MV-4-11 (cell line): Measurements from ENCODE around the gene TECR.
"Not testable (repeated sequence)": the region's sequence is repeated elsewhere in the genome, so short reads cannot be mapped to it uniquely, and the experiment has no call there.

Experiments
- DNase-seq: peaks from one replicate; lab custom pipeline; 2025; lab: John Stamatoyannopoulos, UW

The TECR gene

GRCh38 chr19:14536926-14537692 is 7.7 kb downstream of the TECR start:
- DNase-seq: no peak

GRCh38 chr19:14540741-14541525 is 11.5 kb downstream of the TECR start:
- DNase-seq: peak; percentile 88

GRCh38 chr19:14541979-14542378 is 12.6 kb downstream of the TECR start:
- DNase-seq: not testable (repeated sequence)

- DNase-seq: peak; percentile 86
Observed at GRCh38 chr19:14542711-14543328, 13.4 kb downstream of the TECR start.

GRCh38 chr19:14544047-14544446 is 14.7 kb downstream of the TECR start:
- no peak for DNase-seq

GRCh38 chr19:14544977-14545715 is 15.8 kb downstream of the TECR start:
- no peak for DNase-seq

GRCh38 chr19:14545716-14546082 is 16.3 kb downstream of the TECR start:
- DNase-seq: no peak

- DNase-seq: no peak
Observed at GRCh38 chr19:14550201-14550754, 20.9 kb downstream of the TECR start.

GRCh38 chr19:14551134-14552005 is 22.0 kb downstream of the TECR start:
- peak; percentile 96 for DNase-seq

GRCh38 chr19:14552006-14552360 is 22.6 kb downstream of the TECR start:
- not testable (repeated sequence) for DNase-seq

GRCh38 chr19:14553042-14553938 is 23.9 kb downstream of the TECR start:
- DNase-seq: no peak

GRCh38 chr19:14553939-14554243 is 24.5 kb downstream of the TECR start:
- DNase-seq: no peak

- DNase-seq: no peak
Observed at GRCh38 chr19:14554382-14554812, 25.0 kb downstream of the TECR start.

GRCh38 chr19:14555918-14556661 is 26.7 kb downstream of the TECR start:
- no peak for DNase-seq

- DNase-seq: peak; percentile 78
Observed at GRCh38 chr19:14556662-14557188, 27.3 kb downstream of the TECR start.

- no peak for DNase-seq
Observed at GRCh38 chr19:14558370-14559066, 29.1 kb downstream of the TECR start.

GRCh38 chr19:14559916-14560775 is 30.8 kb downstream of the TECR start:
- DNase-seq: no peak

- DNase-seq: no peak
Observed at GRCh38 chr19:14560776-14561108, 31.3 kb downstream of the TECR start.
